NB4 (cell line): ENCODE data around the gene OR52L1.
"Not testable (repeated sequence)": the region's sequence is repeated elsewhere in the genome, so short reads cannot be mapped to it uniquely, and the experiment has no call there.

Experiments used
- MAX ChIP-seq: IDR thresholded peaks from 2 replicates; pipeline ENCODE4 v1.6.1; 2011; ENCODE audit warnings: low read depth, low read length
- MYC ChIP-seq: IDR thresholded peaks from 2 replicates; pipeline ENCODE4 v1.6.1; 2011; ENCODE audit warnings: low read depth, low read length
- POLR2A ChIP-seq: IDR thresholded peaks from 2 replicates; pipeline ENCODE4 v1.6.1; 2011; ENCODE audit warnings: mild to moderate bottlenecking; ENCODE audit not compliant: insufficient read length; ENCODE audit errors: extremely low read depth
- TF ChIP-seq, protein P1 (sequence below): IDR thresholded peaks from one replicate; pipeline ENCODE4 v1.5.1; 2012; ENCODE audit warnings: low read depth, low read length

- TF ChIP-seq, protein P1, sequence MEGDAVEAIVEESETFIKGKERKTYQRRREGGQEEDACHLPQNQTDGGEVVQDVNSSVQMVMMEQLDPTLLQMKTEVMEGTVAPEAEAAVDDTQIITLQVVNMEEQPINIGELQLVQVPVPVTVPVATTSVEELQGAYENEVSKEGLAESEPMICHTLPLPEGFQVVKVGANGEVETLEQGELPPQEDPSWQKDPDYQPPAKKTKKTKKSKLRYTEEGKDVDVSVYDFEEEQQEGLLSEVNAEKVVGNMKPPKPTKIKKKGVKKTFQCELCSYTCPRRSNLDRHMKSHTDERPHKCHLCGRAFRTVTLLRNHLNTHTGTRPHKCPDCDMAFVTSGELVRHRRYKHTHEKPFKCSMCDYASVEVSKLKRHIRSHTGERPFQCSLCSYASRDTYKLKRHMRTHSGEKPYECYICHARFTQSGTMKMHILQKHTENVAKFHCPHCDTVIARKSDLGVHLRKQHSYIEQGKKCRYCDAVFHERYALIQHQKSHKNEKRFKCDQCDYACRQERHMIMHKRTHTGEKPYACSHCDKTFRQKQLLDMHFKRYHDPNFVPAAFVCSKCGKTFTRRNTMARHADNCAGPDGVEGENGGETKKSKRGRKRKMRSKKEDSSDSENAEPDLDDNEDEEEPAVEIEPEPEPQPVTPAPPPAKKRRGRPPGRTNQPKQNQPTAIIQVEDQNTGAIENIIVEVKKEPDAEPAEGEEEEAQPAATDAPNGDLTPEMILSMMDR, result not testable (repeated sequence)
- not testable (repeated sequence) for TF ChIP-seq POLR2A, MYC, MAX
Observed at GRCh38 chr11:5960704-5961320, 26.0 kb downstream of the OR52L1 start.
